Vagina (tissue), 2 donors: ENCODE measurements around the gene LXN. TPM values are rescaled to one million over a fixed set of nuclear protein-coding genes. Genes with fewer than 3 reads are reported as not detected.

ENCODE experiments used
- DNase-seq, 2 donors: peaks; one replicate each; pipeline ENCODE4 v3.0.0-alpha.2; 2017; ENCODE audit errors: extremely low spot score in 2 of 2
- H3K27ac ChIP-seq: fragments of 200-600 bp; sonication (generic); one replicate; pipeline ENCODE4 v1.5.1; 2019
- H3K27me3 ChIP-seq: fragments of 200-600 bp; sonication (generic); one replicate; pipeline ENCODE4 v1.5.1; 2019
- H3K36me3 ChIP-seq, 2 donors: fragments of 200-600 bp; sonication (generic); one replicate each; pipeline ENCODE4 v1.5.1; 2017 to 2019
- H3K4me1 ChIP-seq: fragments of 200-600 bp; sonication (generic); one replicate; pipeline ENCODE4 v1.5.1; 2019
- H3K4me3 ChIP-seq, 2 donors: fragments of 200-600 bp; sonication (generic); 1 replicate in 1 of 2; 2 replicates in 1 of 2; pipeline ENCODE4 v1.5.1; 2016 to 2019
- H3K9me3 ChIP-seq: fragments of 200-600 bp; sonication (generic); one replicate; pipeline ENCODE4 v1.5.1; 2019
- CTCF ChIP-seq, 3 experiments: fragments of 450-650 bp in 2 of 3; fragments of 200-600 bp in 1 of 3; sonication (generic) in 1 of 3; IDR thresholded peaks; one replicate each; pipeline ENCODE4 v1.5.1; 2017 to 2019; ENCODE audit warnings: antibody characterized with exemption in 3 of 3, mild to moderate bottlenecking in 2 of 3, moderate library complexity in 2 of 3
- POLR2A ChIP-seq, 2 donors: fragments of 450-650 bp; IDR thresholded peaks; one replicate each; pipeline ENCODE4 v1.6.1; 2017; ENCODE audit warnings: antibody characterized with exemption in 2 of 2, mild to moderate bottlenecking in 2 of 2, moderate library complexity in 2 of 2
- POLR2AphosphoS5 ChIP-seq, 2 donors: sonication (generic); formaldehyde crosslinking; IDR thresholded peaks; one replicate each; pipeline ENCODE4 v1.9.0; 2017; ENCODE audit warnings: antibody characterized with exemption in 2 of 2, mild to moderate bottlenecking in 2 of 2, low read depth in 1 of 2; ENCODE audit not compliant: insufficient read depth in 1 of 2
- intact Hi-C: fragments of 100-400 bp; cut with DNase I; formaldehyde crosslinking; loops from one replicate; pipeline ENCODE4 v1.15.1; 2023
- total RNA-seq: library from RNA; depleted of rRNA; stranded (reverse); fragments of >200 nt; gene quantifications from one replicate; pipeline ENCODE4 v1.2.3, GENCODE V29; 2016

Gene LXN
- total RNA-seq, result 22.6 TPM

GRCh38 chr3:158672215-158673176, at the start of gene LXN:
Gene LXN, minus strand, starts transcription at chr3:158672648. Its CDS starts 170 bp downstream, at chr3:158672478.
- Histone ChIP-seq H3K4me3 (peak within 1 kb of the TSS; percentile 52 to 54), H3K9me3 (no peaks in the 10 kb centered on the region), H3K4me1 (peaks cover 14% of the 10 kb centered on the region), H3K36me3 (peaks cover 0 to 10% of the 10 kb centered on the region in 2 donors), H3K27ac (peak within 1 kb of the TSS; percentile 78), H3K27me3 (no peaks in the 10 kb centered on the region)
- peak in 1 of 2 donors; percentile 93 for DNase-seq
- peak; percentile 79 to 84 for TF ChIP-seq POLR2AphosphoS5 (IDR thresholded peaks at IDR 0.05; ENCODE audit: insufficient read depth in 1 of 2, low read depth in 1 of 2)
- TF ChIP-seq CTCF (IDR thresholded peaks at IDR 0.05), result peak in 2 of 3 experiments; percentile 48 to 64
- TF ChIP-seq POLR2A (IDR thresholded peaks at IDR 0.05), result no peak
- intact Hi-C loops, result loop anchor here (10.0 kb wide), 1 partner anchor 62 kb away; the partner anchor contains the start of gene RARRES1

- H3K9me3 ChIP-seq, result no peaks in the 10 kb centered on the region
- intact Hi-C loops, result no loop called here
- H3K27ac ChIP-seq, result peak overlapping the region; percentile 73
- peaks cover 60% of the 10 kb centered on the region for H3K4me1 ChIP-seq
- H3K4me3 ChIP-seq, result no peak overlapping the region
- no peaks in the 10 kb centered on the region for H3K36me3 ChIP-seq
- H3K27me3 ChIP-seq, result no peaks in the 10 kb centered on the region
- no peak for DNase-seq
- no peak for TF ChIP-seq POLR2A (IDR thresholded peaks at IDR 0.05)
- TF ChIP-seq CTCF (IDR thresholded peaks at IDR 0.05), result no peak
- no peak for TF ChIP-seq POLR2AphosphoS5 (IDR thresholded peaks at IDR 0.05; ENCODE audit: insufficient read depth in 1 of 2, low read depth in 1 of 2)
These were observed 49.7 kb upstream of the LXN start for GRCh38 chr3:158722108-158722507.

- intact Hi-C loops, result no loop called here
- Histone ChIP-seq H3K27me3 (no peaks in the 10 kb centered on the region), H3K36me3 (no peaks in the 10 kb centered on the region), H3K4me3 (no peak overlapping the region), H3K27ac (peak overlapping the region; percentile 83), H3K4me1 (peaks cover 41% of the 10 kb centered on the region), H3K9me3 (no peaks in the 10 kb centered on the region)
- DNase-seq, result no peak
- TF ChIP-seq POLR2AphosphoS5 (IDR thresholded peaks at IDR 0.05; ENCODE audit: insufficient read depth in 1 of 2, low read depth in 1 of 2) (no peak), POLR2A (IDR thresholded peaks at IDR 0.05) (no peak), CTCF (IDR thresholded peaks at IDR 0.05) (no peak)
These were observed 46.2 kb upstream of the LXN start for GRCh38 chr3:158718490-158719170.

GRCh38 chr3:158717576-158717975, 45.1 kb upstream of the LXN start:
- no peak for DNase-seq
- intact Hi-C loops, result no loop called here
- Histone ChIP-seq H3K9me3 (no peaks in the 10 kb centered on the region), H3K27me3 (no peaks in the 10 kb centered on the region), H3K36me3 (no peaks in the 10 kb centered on the region), H3K27ac (peak overlapping the region; percentile 83), H3K4me1 (peaks cover 40% of the 10 kb centered on the region), H3K4me3 (no peak overlapping the region)
- TF ChIP-seq POLR2AphosphoS5 (IDR thresholded peaks at IDR 0.05; ENCODE audit: insufficient read depth in 1 of 2, low read depth in 1 of 2), result no peak
- TF ChIP-seq POLR2A (IDR thresholded peaks at IDR 0.05), result no peak
- no peak for TF ChIP-seq CTCF (IDR thresholded peaks at IDR 0.05)
